Activated CD8-positive, alpha-beta T cell treated with anti-CD3 and anti-CD28 coated beads for 36 hours (primary cell): ENCODE measurements around the gene PRLHR. TPM values are rescaled to one million over a fixed set of nuclear protein-coding genes. Genes with fewer than 3 reads are reported as not detected.
A peak's percentile ranks its signal among the peaks of the same experiment; 100 is the strongest.

Experiments used
- ATAC-seq: fragments of 200-7000 bp; cut with Tn5 transposase; one replicate; pipeline ENCODE4 v1.10.0; 2021; ENCODE audit warnings: mild to moderate bottlenecking, moderate library complexity
- CTCF ChIA-PET: fragments of 350-600 bp; sonication (Branson Sonifier 250); formaldehyde crosslinking; loops from one replicate; lab custom pipeline; 2021; ENCODE audit warnings: antibody characterized with exemption; lab: Charles Lee
- POLR2A ChIA-PET: fragments of 350-600 bp; sonication (Branson Sonifier 250); formaldehyde crosslinking; loops from one replicate; lab custom pipeline; 2021; ENCODE audit warnings: antibody characterized with exemption; lab: Charles Lee
- DNase-seq: peaks from one replicate; pipeline ENCODE4 v3.0.0-alpha.2; 2020
- H3K27ac Mint-ChIP-seq: one replicate; pipeline ENCODE4 v1.8.0; 2021; ENCODE audit warnings: mild to moderate bottlenecking, mixed read lengths
- H3K27me3 Mint-ChIP-seq: one replicate; pipeline ENCODE4 v1.8.0; 2021; ENCODE audit warnings: mixed read lengths
- H3K36me3 Mint-ChIP-seq: one replicate; pipeline ENCODE4 v1.8.0; 2021; ENCODE audit warnings: low read depth, mixed read lengths
- H3K4me1 Mint-ChIP-seq: one replicate; pipeline ENCODE4 v1.8.0; 2021; ENCODE audit warnings: low read depth, mixed read lengths
- H3K4me3 Mint-ChIP-seq: one replicate; pipeline ENCODE4 v1.8.0; 2021; ENCODE audit warnings: mild to moderate bottlenecking, moderate library complexity, mixed read lengths
- H3K9me3 Mint-ChIP-seq: one replicate; pipeline ENCODE4 v1.8.0; 2021; ENCODE audit warnings: mixed read lengths
- intact Hi-C: fragments of 100-400 bp; cut with micrococcal nuclease; formaldehyde crosslinking; loops from one replicate; pipeline ENCODE4 v1.10.0; 2022
- total RNA-seq, 2 experiments: library from RNA; stranded (reverse); gene quantifications; one replicate each; pipeline ENCODE4 v1.2.3, GENCODE V29; 2021
- TF ChIP-seq, protein P1 (sequence below): fragments of 200-600 bp; IDR thresholded peaks from one replicate; pipeline ENCODE4 v1.8.0; 2022; ENCODE audit warnings: antibody characterized with exemption, mild to moderate bottlenecking

PRLHR gene
- total RNA-seq, 2 experiments from 2014 or later: not detected

DNA sequence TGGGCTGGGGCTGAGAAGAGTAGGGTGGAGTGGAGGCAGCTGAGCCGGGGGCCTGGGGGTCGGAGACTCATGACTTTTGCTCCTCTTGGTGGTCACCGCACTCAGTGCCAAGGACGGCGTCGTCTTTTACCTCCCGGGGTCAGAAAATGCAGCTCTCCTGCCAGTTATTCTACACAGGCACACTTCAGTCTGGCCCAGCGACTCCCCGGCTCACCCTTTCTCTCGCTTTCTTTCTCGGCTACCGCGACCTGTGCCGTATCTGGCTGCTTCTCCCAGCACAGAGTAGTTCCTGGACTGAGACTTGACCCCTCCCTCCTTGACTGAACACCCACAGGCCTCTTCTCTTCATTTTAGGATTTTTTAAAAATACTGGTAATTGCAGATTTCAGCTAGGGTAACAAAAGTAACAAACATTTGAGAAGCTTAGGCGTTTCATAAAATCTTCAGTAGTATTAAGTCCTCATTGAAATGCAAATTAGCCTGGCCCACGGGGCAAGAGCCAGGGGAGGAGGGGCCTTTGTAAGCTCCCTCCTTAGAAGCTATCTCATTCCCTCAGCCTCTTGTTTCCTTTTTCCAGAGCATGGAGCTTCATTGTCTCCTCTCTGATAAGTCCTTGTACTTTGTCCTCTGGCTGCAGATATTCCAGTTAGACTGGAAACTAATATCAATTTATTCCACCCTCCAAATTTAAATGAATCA lies 1.1 kb upstream of the PRLHR start:
- TF ChIP-seq, protein P1, sequence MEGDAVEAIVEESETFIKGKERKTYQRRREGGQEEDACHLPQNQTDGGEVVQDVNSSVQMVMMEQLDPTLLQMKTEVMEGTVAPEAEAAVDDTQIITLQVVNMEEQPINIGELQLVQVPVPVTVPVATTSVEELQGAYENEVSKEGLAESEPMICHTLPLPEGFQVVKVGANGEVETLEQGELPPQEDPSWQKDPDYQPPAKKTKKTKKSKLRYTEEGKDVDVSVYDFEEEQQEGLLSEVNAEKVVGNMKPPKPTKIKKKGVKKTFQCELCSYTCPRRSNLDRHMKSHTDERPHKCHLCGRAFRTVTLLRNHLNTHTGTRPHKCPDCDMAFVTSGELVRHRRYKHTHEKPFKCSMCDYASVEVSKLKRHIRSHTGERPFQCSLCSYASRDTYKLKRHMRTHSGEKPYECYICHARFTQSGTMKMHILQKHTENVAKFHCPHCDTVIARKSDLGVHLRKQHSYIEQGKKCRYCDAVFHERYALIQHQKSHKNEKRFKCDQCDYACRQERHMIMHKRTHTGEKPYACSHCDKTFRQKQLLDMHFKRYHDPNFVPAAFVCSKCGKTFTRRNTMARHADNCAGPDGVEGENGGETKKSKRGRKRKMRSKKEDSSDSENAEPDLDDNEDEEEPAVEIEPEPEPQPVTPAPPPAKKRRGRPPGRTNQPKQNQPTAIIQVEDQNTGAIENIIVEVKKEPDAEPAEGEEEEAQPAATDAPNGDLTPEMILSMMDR: no peak
- ChIA-PET POLR2A (no interaction called here), CTCF (interaction anchor here (0.7 to 1.6 kb wide), 4 partner anchors 8 to 156 kb away, joined by 3 to 6 read pairs (median 4); no protein-coding TSS in a partner anchor)
- Mint-ChIP-seq H3K27me3 (peaks cover 57% of the 10 kb centered on the region), H3K27ac (no peak overlapping the region), H3K4me3 (no peak overlapping the region), H3K4me1 (peaks cover 13% of the 10 kb centered on the region), H3K9me3 (no peaks in the 10 kb centered on the region), H3K36me3 (peaks cover 4% of the 10 kb centered on the region)
- DNase-seq (no peak), ATAC-seq (no peak)
- intact Hi-C loops: no loop called here

DNA sequence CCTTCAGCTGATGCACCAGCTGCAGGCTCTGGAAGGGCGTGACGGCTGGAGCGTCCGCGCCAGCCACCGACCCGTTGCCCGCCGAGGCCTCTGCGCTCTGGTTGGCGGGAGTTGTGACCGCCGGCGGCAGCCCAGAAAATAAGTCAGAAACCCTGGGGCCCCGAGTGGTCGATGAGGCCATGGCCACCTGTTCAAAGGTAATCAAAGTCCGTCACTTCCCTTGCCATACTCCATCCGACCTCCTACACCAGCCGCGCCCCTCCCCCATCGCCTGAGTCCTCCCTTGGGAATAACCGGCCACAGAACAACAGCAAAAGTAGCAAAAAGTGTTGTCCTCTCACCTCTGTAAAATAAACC lies 406 bp downstream of the PRLHR start:
- ATAC-seq (no peak), DNase-seq (no peak)
- intact Hi-C loops: no loop called here
- CTCF ChIA-PET: interaction anchor here (1.0 to 3.5 kb wide), 6 partner anchors 16 to 127 kb away, joined by 3 to 14 read pairs (median 4); no protein-coding TSS in a partner anchor
- Mint-ChIP-seq H3K27me3 (peaks cover 57% of the 10 kb centered on the region), H3K4me3 (no peak overlapping the region), H3K36me3 (peaks cover 4% of the 10 kb centered on the region), H3K4me1 (peaks cover 13% of the 10 kb centered on the region), H3K9me3 (no peaks in the 10 kb centered on the region), H3K27ac (no peak overlapping the region)
- TF ChIP-seq, protein P1: no peak
- POLR2A ChIA-PET: no interaction called here

DNA sequence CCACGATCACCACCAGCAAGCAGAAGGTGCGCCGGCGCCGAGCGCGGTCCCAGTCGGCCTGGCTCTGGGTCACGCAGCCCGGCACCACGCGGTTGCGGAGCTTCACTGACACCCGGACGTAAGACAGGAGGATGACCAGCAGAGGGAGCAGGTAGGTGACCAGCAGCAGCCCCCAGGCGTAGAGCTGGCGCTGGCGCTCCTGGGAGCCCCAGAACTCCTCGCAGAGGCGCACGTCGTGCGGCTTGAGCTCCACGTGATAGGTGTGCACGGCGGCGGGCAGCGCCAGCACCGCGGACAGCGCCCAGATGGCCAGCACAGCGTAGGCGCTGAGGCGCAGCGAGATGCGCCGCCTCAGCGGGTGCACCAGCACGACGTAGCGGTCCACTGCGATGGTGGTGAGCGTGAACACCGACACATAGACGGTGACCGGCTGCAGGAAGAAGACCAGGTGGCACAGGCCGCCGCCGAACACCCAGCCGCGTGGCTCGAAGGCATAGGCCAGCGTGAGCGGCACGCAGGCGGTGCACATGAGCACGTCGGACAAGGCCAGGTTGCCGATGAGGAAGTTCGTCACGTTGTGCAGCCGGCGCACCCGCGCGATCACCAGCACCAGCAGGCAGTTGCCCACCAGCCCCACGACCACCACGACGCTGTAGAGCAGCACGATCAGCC lies 920 bp downstream of the PRLHR start:
- ChIA-PET POLR2A (no interaction called here), CTCF (interaction anchor here (1.0 to 3.5 kb wide), 6 partner anchors 10 to 127 kb away, joined by 3 to 14 read pairs (median 4); no protein-coding TSS in a partner anchor)
- H3K9me3 Mint-ChIP-seq: no peaks in the 10 kb centered on the region
- H3K36me3 Mint-ChIP-seq: peaks cover 4% of the 10 kb centered on the region
- TF ChIP-seq, protein P1: no peak
- ATAC-seq: peak; percentile 75
- H3K4me3 Mint-ChIP-seq: no peak overlapping the region
- H3K27me3 Mint-ChIP-seq: peaks cover 57% of the 10 kb centered on the region
- H3K27ac Mint-ChIP-seq: no peak overlapping the region
- peak; percentile 49 for DNase-seq
- peaks cover 13% of the 10 kb centered on the region for H3K4me1 Mint-ChIP-seq
- intact Hi-C loops: no loop called here

DNA sequence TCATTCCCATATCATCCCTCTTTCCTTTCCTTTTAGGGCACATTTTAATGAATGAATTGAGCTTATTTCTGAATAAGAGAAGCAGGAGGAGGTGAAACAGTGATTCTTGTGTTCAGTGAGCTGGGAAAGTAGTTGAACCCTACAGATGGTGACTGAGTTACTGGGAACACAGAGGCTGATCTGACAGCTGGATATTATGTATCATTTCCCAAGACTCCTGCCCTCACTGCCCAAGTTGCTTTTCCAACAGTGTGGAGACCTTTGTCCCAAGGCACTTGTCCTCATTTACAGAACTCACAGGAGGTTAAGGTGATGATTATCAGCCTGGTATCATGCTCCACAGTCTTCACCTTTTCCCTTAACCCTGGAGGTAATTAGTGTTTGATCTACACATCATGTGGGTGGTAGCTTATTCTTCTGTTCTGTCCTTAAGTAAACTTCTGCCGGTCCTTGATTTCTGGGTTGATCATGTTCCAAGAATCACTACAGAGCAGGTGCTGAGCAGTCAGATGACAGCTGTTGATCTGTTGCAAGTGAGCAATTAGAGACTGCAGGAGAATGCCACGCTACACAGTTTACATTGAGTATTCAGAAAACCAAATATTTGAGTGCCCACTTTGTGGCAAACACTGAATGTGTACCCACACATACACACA lies 2.6 kb downstream of the PRLHR start:
- POLR2A ChIA-PET: no interaction called here
- ATAC-seq (no peak), DNase-seq (no peak)
- intact Hi-C loops: no loop called here
- Mint-ChIP-seq H3K4me3 (no peak overlapping the region), H3K27me3 (peaks cover 53% of the 10 kb centered on the region), H3K4me1 (peaks cover 13% of the 10 kb centered on the region), H3K27ac (no peak overlapping the region), H3K36me3 (peaks cover 4% of the 10 kb centered on the region), H3K9me3 (no peaks in the 10 kb centered on the region)
- TF ChIP-seq, protein P1: no peak
- CTCF ChIA-PET: interaction anchor here (1.6 to 3.5 kb wide), 2 partner anchors 25 to 128 kb away, joined by 6 to 14 read pairs; no protein-coding TSS in a partner anchor
